CD4-positive, alpha-beta T cell treated with Interleukin-12 subunit alpha and Interleukin-12 subunit beta, for 1 hour (primary cell): ENCODE results near the gene ZSWIM6.
"Not testable (repeated sequence)": the region's sequence is repeated elsewhere in the genome, so short reads cannot be mapped to it uniquely, and the experiment has no call there.

Source experiments
- DNase-seq: peaks from one replicate; pipeline ENCODE4 v3.0.0-alpha.2; 2020

The ZSWIM6 gene

DNA sequence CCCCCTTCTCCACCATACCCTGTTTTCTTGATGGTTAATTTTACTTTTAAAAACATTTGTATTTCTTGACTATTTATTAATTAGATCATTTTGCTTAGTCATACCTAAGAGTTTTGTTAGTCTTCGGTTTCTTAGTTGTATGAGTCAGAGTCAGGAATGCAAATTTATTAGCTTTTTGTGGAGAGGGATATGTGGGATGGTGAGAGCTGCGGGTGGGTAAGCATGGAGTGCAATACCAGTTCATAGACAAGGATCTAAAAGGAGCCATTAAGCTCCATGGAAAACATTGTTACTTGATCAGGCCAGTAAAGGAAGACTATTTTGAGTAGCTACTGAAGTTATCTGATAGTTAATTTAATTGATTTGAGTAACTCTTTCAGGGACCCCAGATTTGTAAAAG lies 77.5 kb downstream of the ZSWIM6 start:
- no peak for DNase-seq

DNA sequence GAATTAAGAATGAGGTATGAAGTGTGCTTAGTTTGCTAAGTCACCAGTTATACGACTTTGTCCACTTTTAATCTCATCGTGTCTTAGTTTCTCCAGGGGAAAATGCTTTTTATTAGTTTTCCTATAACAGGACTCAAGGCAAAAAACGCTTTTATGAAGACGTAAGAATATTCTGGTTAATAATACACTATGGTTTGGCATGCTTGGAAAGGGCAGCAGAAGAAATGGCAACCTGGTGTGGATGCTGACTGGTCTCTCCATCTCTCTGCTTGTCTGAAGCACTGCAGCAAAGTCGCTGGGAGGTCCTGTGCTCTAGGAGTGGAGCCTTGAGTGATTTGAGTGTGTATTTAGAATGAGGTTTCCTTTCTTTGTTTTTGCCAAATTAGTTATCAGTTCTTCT lies 78.8 kb downstream of the ZSWIM6 start:
- DNase-seq = no peak

DNA sequence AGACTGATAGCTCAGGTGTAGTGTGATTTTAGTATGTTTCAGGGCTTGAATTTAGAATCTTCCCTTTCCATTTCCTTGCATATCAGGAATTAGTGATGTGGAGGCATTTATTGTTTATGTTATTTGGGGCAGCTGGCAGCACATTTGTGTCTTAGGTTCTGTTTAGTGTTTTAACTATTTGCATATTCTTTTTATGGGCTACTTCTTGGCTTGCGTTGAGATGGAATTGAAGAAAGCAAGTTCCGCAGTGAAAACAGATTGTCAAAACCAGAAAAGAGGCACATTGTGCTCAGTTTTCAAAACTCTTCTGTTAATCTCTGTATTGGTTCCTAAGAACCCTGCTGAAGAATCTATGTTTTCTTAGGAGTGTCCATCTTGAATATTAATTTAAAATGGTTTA lies 80.3 kb downstream of the ZSWIM6 start:
- DNase-seq = no peak

DNA sequence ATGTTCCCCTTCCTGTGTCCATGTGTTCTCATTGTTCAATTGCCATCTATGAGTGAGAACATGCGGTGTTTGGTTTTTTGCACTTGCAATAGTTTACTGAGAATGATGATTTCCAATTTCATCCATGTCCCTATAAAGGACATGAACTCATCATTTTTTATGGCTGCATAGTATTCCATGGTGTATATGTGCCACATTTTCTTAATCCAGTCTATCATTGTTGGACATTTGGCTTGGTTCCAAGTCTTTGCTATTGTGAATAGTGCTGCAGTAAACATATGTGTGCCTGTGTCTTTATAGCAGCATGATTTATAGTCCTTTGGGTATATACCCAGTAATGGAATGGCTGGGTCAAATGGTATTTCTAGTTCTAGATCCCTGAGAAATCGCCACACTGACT lies 81.1 kb downstream of the ZSWIM6 start:
- not testable (repeated sequence) for DNase-seq

DNA sequence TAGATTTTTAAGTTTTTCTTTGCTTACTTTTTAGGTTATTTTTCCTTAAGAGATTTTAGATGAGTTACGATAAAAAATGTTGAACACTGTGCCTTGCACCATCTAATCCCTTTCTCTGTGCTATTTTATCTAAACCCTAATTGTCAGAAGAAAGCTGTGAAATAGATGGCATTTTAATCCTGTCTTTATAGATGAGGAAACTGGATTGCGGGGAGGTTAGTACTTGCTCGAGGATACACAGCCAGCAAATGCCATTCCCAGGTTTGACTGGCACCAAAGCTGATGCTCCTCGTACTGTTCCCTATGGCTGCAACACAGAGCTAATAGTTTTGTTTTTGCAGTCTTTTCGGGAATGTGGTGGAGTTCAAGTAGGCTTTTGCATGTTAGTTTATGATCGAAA lies 82.7 kb downstream of the ZSWIM6 start:
- DNase-seq = no peak

DNA sequence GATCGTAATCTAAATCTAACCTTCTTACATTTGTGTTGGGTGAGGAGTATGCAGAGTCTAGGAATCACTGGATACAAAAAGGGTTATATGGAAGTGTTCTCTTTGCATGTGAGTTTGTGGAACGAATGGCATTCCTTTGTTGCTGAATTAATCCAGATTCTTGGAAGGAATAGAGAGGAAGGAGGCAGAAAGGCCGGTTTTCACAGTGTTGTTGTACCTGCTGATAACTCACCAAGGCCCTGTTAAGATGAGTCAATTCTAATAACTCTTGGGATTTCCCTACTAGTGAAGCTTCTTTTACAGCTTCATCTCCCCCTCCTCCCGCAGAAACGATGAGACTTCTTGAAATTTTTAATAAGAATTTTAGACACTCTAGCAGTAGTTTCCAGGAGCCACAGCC lies 84.0 kb downstream of the ZSWIM6 start:
- DNase-seq = no peak

DNA sequence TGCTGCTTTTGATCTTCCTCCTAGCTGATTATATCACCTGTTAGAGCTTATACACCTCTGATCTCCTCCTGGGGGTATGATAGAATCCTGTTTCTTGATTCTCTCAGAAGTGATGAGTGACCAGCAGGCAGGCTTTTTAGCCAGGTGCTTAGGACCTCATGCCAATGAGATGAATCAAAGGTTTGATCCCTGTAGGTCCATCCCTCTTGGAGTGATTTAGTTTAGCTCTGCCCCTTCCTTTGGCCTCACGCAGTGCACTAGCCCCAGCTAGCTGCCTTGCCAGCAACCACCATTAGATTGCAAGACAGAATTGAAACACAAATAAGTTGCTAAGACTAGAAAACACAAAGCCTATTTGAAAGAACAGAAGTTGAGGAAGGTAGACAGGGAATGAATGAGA lies 84.4 kb downstream of the ZSWIM6 start:
- no peak for DNase-seq

DNA sequence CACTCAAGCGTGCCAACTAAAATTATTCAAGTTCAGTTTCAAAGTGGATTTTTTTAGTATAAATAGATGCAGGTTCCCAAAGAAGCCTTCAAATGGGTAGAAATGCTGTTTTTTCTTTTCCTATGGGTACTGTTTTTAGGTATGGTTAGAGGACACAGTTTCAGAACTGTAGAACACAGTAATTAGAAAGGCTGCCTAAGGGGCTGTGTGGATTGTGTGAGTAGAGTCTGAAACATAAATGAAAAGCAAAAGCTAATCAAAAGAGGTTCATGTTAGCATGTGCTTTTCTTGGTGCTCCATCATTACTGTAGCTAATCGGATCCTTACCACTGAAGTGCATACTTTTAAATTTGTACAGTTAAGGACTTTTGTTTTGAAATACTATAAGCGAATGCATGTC lies 85.3 kb downstream of the ZSWIM6 start:
- no peak for DNase-seq

DNA sequence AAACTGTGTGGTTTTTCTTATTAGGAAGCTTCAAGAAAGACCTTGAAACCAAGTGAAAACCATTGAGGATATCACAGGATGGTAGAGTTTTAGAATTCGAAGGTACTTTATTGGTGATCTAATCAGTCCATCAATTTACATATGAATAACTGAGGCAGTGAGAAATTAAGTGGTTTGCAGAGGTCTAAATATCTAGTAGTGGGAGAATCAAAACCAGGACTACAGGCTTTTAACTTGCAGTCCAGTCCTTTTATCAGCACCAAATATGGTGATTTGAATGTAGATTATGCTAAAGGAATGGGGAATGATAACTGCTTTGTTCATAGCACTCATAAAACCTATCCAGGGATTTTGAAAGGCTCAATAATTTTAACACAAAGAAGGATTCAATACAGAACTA lies 85.8 kb downstream of the ZSWIM6 start:
- no peak for DNase-seq

DNA sequence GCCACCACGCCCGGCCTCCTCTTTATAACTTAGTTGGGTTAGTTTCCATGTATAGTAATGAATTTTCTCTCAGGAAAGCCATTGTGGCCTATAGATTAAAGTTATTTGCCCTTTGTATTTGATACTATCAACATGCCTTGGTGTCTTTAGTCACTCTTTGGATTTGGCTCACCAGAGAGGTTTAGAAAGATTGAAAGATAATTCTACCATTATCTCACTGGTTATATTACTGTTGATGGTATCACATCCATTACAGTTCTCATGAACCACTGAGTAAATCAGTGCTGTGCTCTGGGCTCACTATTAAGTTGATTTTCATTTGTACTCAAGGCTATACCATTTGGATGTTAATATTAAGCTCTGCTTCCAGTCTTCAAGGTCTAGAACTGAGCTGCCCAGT lies 87.0 kb downstream of the ZSWIM6 start:
- no peak for DNase-seq

DNA sequence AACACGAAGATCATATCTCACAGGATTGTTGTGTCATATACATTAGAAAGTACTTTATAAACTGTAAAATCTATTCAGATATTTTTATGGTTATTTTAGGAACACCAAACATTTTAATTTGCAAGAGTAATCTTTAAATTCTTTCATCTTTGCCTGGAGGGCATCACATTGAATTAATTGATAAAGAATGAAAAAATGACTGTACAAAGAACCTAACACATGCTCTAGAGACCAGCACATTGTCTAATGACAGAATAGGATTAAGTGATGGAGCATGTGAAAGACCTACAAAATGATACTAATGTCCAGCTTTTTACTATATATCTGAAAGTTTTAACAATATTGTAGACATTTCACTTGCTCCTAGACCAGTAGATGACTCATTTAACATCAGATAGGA lies 88.0 kb downstream of the ZSWIM6 start:
- no peak for DNase-seq

DNA sequence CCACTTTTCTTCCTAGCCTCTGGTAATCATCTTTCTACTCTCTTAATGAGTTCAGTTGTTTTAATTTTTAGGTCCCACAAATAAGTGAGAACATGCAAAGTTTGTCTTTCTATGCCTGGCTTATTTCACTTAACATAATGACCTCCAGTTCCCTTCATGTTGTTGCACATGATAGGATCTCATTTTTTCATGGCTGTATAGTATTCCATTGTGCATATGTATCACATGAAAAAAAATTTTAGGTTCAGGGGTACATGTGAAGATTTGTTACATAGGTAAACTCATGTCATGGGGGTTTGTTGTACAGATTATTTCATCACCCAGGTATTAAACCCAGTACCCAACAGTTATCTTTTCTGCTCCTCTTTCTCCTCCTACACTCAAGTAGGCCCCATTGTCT lies 89.2 kb downstream of the ZSWIM6 start:
- DNase-seq = not testable (repeated sequence)

DNA sequence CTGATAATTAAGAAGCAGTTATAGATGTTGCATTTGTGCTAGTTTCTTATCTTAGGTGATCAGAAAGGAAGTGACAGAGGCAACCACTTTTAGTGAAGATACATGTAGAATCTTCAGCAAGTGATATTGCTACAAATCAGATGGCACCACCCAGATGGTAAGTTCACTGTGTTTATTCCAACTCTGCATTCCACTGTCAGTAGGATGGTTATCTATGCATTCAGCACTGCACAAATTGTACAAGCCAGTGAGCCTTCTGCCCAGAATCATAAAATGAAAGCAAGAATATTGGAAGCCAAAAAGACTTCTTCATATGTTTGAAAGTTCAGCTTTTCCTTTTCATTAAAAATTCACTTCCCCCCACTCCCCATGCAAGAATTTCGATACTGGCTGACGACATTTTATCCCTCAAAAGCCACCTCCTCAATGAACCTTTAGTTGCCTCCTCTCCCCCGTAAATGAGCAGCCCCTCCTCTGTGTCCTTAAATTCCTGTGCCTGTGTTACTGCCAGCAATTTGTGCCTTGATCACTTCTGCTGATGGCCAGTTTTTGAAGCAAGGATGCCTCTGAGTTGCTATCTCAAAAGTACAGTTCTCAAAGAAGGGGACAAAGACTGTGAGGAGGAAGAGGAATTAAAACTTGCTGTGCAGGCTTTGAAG lies 91.6 kb downstream of the ZSWIM6 start:
- DNase-seq = no peak

DNA sequence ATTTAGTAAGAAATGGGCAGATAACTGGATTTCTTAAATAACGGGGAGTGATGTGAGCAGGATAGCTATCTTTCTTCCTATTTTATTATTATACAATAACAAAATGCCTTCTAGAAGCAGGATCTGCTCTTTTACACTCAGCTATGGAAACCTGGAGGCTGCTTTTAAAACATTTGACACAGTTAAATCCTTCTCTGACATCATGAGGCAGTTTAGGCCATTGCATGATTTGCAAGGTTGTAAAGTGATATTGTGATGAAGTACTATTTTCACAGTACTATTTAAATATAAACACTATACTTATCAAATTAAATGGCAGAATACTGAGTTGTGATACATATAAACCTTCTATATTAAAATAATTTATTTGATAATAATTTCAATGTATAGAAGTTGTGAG lies 93.9 kb downstream of the ZSWIM6 start:
- no peak for DNase-seq

DNA sequence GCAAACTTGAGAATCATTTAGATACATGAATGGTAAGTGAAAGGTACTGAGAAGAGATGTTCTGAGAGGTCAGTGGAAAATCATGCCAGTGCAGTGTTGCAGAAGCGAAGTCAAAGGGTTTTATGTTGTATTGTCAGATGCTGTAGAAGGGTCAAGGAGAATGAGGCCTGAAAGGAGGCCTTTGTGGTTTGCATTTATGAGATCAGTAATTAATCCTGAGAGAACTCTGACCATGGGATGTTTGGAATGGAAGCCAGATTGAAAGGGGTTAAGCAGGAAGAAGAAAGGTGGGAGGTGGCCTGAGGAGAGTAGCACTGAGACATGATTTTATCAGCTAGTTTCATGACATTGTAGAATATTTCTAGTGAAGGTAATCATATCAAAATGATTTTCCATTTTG lies 97.8 kb downstream of the ZSWIM6 start:
- DNase-seq = no peak

DNA sequence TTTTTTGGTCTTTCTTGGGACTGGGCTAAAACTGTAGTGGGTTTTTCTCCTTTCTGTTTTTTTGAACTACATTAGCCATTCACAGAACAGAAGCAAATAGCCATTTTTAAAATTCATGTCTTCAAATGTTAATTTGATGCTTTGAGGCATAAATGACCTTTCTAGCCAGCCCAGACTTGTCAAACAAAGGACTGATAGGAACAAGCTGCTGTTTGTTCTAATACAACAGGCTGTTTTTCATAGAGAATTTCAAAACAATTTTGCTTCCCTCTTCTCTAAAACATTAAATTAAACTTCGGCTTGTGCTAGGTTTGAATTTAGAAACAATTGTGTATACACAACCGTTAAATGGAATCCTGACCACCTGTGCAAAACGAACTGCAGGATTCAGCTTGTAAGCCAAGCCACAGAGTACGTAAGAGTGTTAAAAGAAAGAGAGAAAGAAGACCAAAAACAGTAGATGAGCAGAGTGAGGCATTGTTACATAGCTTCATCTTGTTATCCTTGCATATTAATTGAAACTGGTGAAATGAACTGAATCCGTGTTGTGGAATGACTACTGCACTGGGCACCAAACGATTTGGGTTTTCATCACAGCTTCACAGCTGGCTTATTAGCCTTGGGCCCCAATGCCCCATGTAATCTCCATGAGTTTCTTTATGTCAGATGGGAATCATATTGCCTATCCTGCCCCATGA lies 100.0 kb downstream of the ZSWIM6 start:
- DNase-seq = no peak

DNA sequence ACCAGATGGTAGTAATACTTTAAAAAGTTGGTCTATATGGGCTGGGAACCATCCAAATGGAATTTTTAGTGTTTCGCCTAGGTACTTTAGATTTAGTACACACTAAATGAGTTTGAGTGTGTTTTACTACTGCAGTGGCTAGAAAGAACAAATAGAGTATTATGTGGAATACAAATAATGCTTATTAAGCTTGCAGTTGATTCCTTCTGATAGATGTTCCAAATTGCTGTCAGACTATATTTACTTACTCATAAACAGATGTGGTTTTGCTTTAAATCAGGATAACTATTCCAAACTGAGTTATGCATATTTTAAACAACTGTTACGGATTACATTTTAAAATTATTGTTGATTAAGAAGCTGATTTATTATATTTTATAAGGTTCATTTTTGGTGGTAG lies 103.3 kb downstream of the ZSWIM6 start:
- DNase-seq = no peak

DNA sequence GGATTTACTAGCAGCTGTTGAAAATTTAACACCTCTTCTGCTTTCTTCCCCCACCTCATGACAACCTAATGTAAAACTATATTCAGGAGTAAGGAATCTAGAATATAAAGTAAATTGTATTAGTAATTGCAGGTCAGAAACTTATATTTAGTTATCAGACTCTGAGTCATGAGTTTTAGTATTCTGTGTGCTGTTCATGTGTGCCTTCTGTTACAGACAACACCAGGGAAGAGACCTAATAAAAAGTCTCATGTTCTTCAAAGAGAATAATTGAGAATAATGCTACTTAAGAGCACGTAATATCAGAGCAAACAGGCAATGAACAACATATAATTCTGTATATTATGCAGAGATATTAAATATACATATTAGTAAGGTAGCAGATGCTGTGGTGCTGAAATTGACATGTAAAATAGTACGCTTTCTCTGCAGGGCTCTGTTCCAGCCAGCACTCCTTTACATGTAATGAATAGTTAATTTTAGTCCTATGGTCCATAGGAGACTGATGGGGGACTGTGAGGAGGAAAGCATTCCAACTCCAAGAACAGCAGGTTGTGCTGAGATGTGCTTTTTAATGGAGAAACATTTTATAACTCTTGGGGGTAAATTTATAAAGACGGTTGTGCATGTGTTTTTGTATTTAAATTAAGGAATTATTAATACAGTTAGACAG lies 106.4 kb downstream of the ZSWIM6 start:
- DNase-seq = no peak

DNA sequence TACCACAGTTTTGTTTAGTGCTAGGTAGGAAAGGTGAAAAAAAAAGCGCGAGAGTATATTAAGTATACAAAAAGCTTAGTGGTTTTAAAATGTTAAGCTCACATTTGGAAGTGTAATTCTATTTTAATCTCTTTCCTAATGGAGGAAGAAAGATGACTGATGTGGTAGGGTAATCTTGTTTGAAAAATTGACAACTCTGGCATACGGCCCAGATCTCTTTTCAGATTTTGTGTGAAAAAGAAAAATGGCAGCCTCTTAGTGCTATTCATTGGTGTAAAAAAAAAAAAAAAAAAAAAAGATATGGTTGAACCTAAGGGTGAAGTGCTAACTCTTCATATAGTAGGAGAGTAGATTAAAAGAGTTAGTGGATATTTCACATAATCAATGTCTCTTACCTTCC lies 108.0 kb downstream of the ZSWIM6 start:
- DNase-seq = no peak

DNA sequence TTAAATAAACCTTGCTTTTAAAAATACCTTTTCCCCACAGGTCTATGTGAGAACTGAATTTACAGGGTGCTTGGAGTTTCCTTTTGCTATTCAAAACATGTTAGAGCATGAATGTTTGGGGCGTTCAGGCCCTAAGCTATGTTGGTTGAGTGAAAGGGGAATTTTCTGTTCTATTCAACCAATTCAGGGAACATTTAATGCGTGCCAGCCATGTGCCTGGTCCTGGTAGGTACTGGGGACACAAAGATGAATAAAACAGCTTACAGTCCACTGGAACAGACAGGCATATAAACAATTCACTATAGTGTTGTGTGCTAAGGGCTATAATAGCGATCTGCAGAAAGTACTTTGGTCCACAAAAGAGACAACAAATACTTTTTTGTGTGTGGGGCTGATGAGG lies 108.5 kb downstream of the ZSWIM6 start:
- no peak for DNase-seq

DNA sequence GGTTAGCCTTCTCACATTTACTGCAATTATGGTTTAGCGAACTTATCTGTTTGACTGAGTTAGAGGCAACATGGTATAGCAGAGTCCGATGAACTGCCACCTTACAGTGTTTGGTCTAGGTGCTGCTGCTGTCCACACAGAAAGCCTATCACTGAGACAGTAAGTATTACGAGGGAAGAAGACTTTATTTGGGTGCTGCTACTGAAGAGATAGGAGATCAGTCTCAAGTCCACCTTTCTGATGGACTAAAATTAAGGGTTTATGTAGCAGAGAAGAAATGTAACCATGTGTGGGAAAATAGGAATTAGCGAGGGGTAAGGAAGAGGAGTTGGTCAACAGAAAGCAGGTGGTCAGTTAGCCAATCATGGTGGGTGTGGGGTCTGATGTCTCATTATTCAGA lies 109.7 kb downstream of the ZSWIM6 start:
- DNase-seq = no peak

DNA sequence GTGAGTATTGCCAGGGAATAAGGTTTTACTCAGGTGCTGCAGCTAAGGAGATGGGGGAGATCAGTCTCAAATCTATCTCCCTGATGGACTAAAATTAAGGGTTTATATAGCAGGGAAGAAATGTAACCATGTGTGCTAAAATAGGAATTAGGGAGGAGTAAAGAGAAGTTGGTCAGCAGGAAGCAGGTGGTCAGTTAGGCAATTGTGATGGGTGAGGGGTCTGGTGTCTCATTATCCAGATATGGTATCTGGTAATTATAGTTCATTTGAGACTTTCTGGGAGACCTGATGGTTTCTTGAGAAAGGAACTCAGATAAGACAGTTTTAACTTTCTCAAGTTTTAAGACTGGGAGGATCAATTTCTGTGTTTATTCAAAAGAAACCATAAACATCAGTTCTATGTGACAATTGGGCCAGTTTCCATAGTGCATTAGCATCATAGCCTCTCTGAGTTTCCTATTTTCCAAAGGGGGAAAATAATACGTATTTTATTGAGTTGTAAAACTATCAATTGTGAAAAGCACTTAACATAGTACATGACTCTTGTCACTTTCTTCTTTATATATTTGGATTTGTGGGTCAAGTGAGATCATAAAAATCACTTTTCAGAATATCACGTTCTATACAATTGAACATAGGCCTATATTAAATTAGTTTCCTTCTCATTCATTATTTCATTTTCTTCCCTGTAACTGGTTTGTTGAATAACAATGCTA lies 115.9 kb downstream of the ZSWIM6 start:
- DNase-seq = no peak

DNA sequence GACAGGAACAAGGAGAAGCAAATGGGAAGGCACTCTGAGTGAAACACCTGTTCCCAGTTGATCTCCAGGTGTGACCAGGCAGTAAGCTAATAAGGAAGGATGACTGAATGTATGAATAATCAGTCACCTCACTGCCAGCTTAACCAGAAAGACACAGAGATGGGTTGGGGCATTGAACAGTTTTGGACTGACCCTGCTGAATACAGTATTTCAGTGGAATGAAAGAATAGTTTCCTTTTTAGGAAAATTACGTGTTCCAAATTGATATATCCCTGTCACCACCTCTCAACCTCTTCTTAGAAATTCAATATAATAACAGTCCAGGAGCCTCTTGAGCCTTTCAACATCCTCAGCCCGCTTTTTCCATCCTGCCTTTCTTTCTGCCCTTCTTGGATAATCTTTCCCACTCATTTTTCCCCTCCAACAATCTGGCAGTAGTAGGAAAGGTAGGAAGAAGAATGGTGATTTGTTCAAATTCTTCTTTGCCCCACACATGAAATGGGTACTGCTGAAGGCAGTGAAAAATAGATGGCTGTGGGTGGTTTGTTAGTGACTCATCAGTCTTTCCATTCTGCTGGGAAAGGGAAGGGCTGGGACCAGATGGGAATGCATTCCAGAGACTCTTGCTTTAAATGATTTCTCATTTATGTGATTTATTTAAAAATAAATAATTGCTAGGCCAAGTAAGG lies 117.9 kb downstream of the ZSWIM6 start:
- no peak for DNase-seq
